ENCODE results near the gene IRF2.
"Not testable (repeated sequence)": the region's sequence is repeated elsewhere in the genome, so short reads cannot be mapped to it uniquely, and the experiment has no call there.

The IRF2 gene

DNA sequence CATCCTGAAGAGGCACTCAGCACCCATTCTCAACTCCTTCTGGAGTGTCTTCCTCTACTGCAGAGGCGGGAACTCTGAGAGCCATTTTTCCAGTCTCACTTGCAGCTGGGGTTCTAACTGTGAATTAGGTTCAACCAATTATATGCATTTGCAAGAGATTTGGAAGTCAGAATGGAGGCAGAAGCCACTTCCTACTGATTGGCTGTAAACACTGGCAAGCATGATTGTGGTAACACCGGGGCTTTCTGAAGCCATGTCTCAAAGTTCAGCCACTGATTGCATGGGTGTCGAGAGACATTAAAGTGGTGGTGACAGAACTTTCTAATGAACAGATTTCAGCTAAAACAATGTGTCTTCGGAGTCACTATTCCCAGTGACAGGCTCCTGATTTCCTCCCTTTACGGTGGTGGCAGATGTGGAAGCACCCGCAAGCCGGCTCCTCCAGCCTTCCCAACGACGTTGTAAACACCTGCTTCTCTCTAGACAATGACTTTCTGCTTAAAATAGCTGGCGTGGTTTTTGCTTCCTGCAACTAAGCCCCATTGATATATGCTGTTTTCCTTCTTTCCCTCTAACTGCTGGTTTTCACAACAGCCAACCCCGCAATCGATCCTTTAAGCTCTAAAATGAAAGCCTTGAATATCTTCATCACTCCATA lies 92.0 kb downstream of the IRF2 start:
- no peak overlapping the region for H3K4me3 ChIP-seq (ENCODE audit: low read depth, low read length)
- no peak for DNase-seq (ENCODE audit: low read depth)

- H3K4me3 ChIP-seq (ENCODE audit: low read depth, low read length) = no peak overlapping the region
- DNase-seq (ENCODE audit: low read depth) = no peak
These were observed 93.6 kb downstream of the IRF2 start for GRCh38 chr4:184380707-184381106.

- not testable (repeated sequence) for H3K4me3 ChIP-seq (ENCODE audit: low read depth, low read length); DNase-seq (ENCODE audit: low read depth)
These were observed 94.1 kb downstream of the IRF2 start for GRCh38 chr4:184380214-184380613.

DNA sequence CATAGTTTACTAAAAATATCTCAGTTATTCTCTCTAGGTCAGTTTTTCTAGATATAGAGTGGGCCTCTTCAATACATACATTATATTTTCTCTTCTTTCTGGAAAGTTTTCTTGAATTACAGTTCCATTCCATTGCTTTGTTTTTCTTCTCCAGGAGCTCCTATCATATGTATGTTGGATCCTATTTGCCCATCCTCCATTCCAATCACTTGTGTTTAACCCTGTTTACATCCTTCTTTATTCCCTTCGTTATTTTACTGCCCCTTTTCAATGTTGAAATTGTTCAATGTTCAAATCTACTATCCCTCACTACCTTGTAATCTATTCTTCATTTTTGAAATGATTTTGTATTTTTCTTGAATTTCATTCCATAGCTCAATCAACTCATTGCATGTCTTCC lies 97.4 kb downstream of the IRF2 start:
- DNase-seq (ENCODE audit: low read depth) = no peak

DNA sequence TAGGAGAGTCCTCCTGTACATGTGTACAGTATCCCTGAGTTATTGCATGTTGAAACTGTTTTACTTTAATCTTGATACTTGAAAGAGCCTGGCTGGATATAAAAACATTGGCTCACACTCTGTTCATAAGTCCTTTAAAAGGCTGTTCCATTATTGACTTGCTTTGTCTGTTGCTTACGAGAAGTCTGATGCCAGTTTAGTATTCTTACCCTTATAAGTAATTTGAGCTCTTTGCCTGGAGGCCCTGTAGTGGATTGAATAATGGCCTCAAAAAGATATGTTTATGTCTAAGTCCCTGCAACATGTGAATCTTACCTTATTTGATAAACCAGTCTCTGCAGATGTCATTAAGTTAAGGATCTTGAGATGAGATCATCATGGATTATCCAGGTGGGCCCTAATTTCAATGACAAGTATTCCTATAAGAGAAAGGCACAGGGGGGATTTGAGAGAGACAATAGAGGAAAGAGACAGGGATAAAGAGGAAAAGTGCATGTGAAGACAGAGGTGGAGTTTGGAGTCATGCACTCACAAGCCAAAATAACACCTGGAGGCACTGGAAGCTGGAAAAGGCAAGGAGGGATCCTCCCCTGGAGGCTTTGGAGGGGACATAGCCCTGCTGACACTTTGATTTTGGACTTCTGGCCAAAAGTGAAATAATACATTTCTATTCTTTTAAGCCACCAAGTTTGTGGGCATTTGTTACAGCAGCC lies 98.1 kb downstream of the IRF2 start:
- H3K4me3 ChIP-seq (ENCODE audit: low read depth, low read length) = no peak overlapping the region
- no peak for DNase-seq (ENCODE audit: low read depth)

More for the DNA sequence above, 97.4 kb downstream of the IRF2 start:
- no peak overlapping the region for H3K4me3 ChIP-seq (ENCODE audit: low read depth, low read length)

DNA sequence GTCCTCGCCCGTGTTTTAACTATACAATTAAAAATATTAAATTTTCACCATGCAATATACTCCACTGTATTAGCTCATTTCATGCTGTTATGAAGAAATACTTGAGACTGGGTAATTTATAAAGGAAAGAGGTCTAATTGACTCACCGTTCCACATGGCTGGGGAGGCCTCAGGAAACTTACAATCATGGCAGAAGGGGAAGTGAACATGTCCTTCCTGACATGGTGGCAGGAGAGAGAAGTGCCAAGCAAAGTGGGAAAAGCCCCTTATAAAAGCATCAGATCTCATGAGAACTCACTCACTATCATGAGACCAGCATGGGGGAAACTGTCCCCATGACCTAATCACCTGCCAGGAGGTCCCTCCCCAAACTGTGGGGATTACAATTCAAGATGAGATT lies 98.7 kb downstream of the IRF2 start:
- H3K4me3 ChIP-seq (ENCODE audit: low read depth, low read length); DNase-seq (ENCODE audit: low read depth): not testable (repeated sequence)

DNA sequence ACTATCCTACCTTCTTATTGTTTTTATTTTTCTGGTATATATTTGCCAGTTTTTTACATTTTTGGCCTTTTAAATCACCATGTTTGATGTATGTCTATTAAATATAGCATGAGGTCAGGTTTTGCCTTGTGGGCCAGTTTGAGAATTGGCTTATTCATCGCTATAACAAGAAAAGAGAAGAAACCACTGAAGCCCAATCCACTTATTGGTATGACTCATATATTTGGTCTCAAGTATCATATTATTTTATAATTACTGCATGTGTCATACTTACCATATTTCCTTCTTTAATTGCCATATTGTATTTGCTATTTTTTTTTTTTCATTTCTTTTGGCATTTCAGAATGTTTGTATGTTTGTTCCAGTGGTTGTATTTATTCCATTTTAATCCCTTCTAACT lies 99.3 kb downstream of the IRF2 start:
- DNase-seq (ENCODE audit: low read depth) = no peak
- H3K4me3 ChIP-seq (ENCODE audit: low read depth, low read length) = no peak overlapping the region

GRCh38 chr4:184373886-184374405 lies 100.4 kb downstream of the IRF2 start:
- H3K4me3 ChIP-seq (ENCODE audit: low read depth, low read length) = no peak overlapping the region
- DNase-seq (ENCODE audit: low read depth) = no peak

- H3K4me3 ChIP-seq (ENCODE audit: low read depth, low read length) = no peak overlapping the region
- DNase-seq (ENCODE audit: low read depth) = no peak
These were observed 103.0 kb downstream of the IRF2 start for GRCh38 chr4:184371390-184371787.

GRCh38 chr4:184370711-184371389 lies 103.5 kb downstream of the IRF2 start:
- DNase-seq (ENCODE audit: low read depth) = no peak
- no peak overlapping the region for H3K4me3 ChIP-seq (ENCODE audit: low read depth, low read length)

GRCh38 chr4:184369871-184370270 lies 104.5 kb downstream of the IRF2 start:
- no peak overlapping the region for H3K4me3 ChIP-seq (ENCODE audit: low read depth, low read length)
- no peak for DNase-seq (ENCODE audit: low read depth)

DNA sequence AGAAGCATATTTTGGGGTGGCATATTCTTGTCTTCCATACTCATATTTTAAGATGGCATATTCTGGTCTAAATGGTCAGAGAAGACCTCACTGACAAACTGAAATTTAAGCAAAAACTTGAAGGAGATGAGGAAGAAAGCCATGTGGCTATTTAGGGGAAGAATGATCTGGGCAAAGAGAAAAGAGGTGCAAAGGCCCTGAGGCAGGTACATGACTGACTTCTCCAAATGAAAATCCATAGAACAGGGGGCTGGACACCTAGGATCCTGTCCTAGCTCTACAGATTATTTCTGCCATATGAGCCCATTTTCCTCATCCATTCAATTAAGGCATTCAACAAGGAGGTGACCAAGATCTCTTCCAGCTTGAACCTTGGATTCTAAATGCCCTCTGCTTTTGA lies 105.6 kb downstream of the IRF2 start:
- no peak for DNase-seq (ENCODE audit: low read depth)
- no peak overlapping the region for H3K4me3 ChIP-seq (ENCODE audit: low read depth, low read length)

DNA sequence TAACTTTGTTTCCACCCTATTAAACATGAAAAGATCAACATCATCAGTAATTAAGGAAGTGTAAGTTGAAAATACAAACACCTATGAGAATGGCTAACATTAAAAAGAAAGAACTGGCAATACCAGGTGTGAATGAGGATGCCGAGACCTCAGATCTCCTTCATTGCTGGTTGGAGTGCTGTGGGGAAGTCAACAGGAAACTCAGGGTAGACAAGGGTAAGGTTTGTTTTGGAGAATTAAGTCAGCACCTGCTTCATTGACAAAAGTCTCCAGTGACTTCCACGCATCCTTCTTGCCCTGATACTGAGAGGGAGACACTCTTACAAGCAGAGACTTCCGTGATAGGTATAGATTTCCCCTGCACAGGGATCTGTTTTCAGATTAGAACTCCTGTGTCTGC lies 106.1 kb downstream of the IRF2 start:
- no peak for DNase-seq (ENCODE audit: low read depth)
- no peak overlapping the region for H3K4me3 ChIP-seq (ENCODE audit: low read depth, low read length)

- no peak overlapping the region for H3K4me3 ChIP-seq (ENCODE audit: low read depth, low read length)
- DNase-seq (ENCODE audit: low read depth) = no peak
These were observed 110.0 kb downstream of the IRF2 start for GRCh38 chr4:184364100-184364921.

DNA sequence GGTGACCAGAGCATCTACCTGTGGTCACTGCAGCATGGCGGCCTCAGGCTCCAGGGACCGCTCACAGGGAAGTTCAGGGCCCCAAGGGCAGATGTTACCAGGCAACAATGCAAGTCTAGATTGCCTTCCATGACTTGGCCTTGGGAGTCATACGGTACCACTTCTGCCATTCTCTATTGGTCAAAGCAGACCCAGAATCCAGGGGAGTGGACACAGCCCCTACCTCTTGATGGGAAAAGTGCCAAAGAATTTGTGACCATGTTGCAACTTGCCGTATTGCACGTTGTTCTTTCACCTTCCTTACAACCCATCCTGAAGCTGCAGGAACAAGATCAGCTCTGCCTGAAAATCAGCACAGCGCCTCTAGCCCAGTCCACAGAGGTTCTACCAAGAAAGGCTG lies 111.1 kb downstream of the IRF2 start:
- no peak for DNase-seq (ENCODE audit: low read depth)
- H3K4me3 ChIP-seq (ENCODE audit: low read depth, low read length) = no peak overlapping the region

DNA sequence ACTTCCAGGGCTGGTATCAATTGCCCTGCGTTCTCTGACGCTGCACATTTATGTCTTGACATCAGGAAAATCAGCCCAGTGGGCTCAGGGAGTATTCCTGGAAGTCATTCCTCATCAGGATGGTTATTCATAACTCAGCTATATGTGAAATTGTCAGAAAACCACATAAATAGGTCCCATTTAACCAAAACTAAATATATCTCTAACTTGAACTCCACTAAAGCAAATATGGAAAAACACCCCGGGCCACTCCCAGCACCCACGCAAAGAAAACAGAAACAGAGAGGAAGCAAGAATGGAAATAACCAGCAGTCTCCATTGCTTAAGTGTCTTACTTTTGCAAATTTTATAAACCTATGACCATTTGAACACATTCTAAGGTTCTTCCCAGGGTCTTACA lies 112.0 kb downstream of the IRF2 start:
- no peak for DNase-seq (ENCODE audit: low read depth)
- H3K4me3 ChIP-seq (ENCODE audit: low read depth, low read length) = no peak overlapping the region

GRCh38 chr4:184361443-184361842 lies 112.9 kb downstream of the IRF2 start:
- peak; percentile 38 for DNase-seq (ENCODE audit: low read depth)
- H3K4me3 ChIP-seq (ENCODE audit: low read depth, low read length) = no peak overlapping the region

GRCh38 chr4:184359888-184360287 lies 114.5 kb downstream of the IRF2 start:
- DNase-seq (ENCODE audit: low read depth) = no peak

GRCh38 chr4:184358521-184359232 lies 115.7 kb downstream of the IRF2 start:
- no peak for DNase-seq (ENCODE audit: low read depth)
- no peak overlapping the region for H3K4me3 ChIP-seq (ENCODE audit: low read depth, low read length)

More at GRCh38 chr4:184359888-184360287, 114.5 kb downstream of the IRF2 start:
- no peak overlapping the region for H3K4me3 ChIP-seq (ENCODE audit: low read depth, low read length)
